Measurements from ENCODE around the gene CCDC15.

Gene CCDC15

DNA sequence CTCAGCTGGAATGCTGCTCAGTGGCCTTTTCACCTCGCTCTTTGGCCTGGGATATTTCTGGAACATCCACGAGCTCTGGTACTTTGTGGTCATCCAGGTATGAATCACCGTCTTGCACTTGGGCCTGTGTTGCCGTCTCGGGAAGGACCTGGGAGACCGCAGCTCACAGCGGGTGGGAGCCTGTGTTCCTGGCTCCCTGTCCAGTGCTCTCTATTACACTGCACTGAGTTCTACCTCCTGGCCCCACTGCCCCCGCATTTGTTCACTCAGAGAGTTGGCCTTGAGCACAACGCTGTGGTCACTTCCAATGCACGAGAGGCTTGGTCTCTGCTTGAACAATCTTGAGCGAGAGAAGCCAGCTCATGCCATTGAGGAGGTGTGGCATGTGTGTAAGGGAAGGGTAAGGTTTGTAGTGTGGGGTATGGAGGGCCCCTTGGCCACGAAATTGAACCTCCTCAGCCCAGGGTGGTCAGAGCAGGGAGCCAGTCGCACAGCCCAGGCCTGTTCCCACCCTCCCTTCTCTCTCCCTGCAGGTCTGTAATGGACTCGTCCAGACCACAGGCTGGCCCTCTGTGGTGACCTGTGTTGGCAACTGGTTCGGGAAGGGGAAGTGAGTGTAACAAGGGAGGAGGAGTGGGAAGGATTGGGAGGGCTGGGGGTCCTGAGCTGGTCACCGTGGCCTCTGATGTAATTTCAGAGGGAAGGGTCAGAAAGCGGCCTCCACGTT lies 125.3 kb downstream of the CCDC15 start:
- Histone ChIP-seq H3K4me2 (ENCODE audit: low read length) (no peak overlapping the region), H3K4me1 (ENCODE audit: control insufficient read depth in 1 of 2, insufficient read depth in 2 of 2, low read length in 2 of 2) (peaks cover 6 to 8% of the 10 kb centered on the region in 2 experiments), H2BK120ac (ENCODE audit: insufficient read depth, low read length, poor library complexity) (no peak overlapping the region), H3K14ac (ENCODE audit: low read length) (no peak overlapping the region), H3K27me3 (ENCODE audit: insufficient read depth, low read length) (no peaks in the 10 kb centered on the region), H2BK5ac (ENCODE audit: low read depth, low read length, poor library complexity) (no peak overlapping the region), H3K9me3 (ENCODE audit: insufficient read depth, low read depth, low read length) (no peaks in the 10 kb centered on the region), H3K79me1 (ENCODE audit: low read length) (no peaks in the 10 kb centered on the region), H4K12ac (ENCODE audit: low read depth, low read length) (no peak overlapping the region), H3K4me3 (ENCODE audit: low read depth, low read length) (no peak overlapping the region), H3K23ac (ENCODE audit: low read length) (no peak overlapping the region), H2AFZ (ENCODE audit: insufficient read depth, low read length, poor library complexity) (no peak overlapping the region), H4K8ac (ENCODE audit: low read depth, low read length) (no peak overlapping the region), H3K79me2 (ENCODE audit: control insufficient read depth, insufficient read depth, low read length, poor library complexity) (no peaks in the 10 kb centered on the region), H4K91ac (ENCODE audit: low read depth, low read length) (no peak overlapping the region), H3K36me3 (ENCODE audit: control insufficient read depth in 1 of 2, insufficient read depth in 2 of 2, low read length in 2 of 2) (no peaks in the 10 kb centered on the region), H3K9ac (ENCODE audit: low read length) (no peak overlapping the region), H2BK12ac (ENCODE audit: low read length) (no peak overlapping the region), H3K18ac (ENCODE audit: low read length) (no peak overlapping the region), H2AK5ac (ENCODE audit: low read length) (no peak overlapping the region), H3K4ac (ENCODE audit: low read depth, low read length) (no peak overlapping the region), H3K27ac (ENCODE audit: low read depth, low read length) (no peak overlapping the region)
- WGBS (ENCODE audit: extremely low coverage, insufficient coverage, insufficient read length), result no CpG with 5 or more reads among the region's 18 CpGs
- no peak for DNase-seq

DNA sequence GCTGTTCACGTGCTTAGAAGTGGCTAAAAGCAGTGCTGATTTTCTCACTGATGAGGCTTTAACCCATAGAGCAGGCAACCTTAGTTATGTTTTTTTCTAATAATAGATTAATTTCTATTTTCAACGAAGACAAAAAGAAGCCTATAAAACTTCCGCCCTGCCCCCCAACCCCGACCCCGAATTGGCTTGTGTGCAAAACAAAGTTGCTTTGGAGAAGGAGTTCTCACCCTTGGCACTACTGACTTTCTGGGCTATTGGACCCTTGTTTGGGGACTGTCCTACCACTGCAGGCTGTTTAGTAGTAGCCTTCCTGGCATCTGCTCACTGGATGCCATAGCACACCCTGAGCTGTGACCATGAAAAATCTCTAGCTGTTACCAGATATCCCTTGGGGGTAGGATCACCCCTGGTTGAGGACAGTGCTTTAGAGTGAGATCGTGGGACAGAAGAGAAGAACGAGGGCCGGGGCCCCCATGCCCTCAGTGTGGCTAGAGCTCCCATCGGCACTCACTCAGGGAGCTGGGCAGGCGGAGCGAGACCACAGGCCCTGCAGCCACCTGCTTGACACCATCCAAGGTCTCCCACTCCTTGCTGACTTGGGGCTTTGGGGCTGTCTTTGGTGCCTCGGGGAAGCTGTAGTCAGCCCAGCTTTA lies 126.0 kb downstream of the CCDC15 start:
- H2AFZ ChIP-seq (ENCODE audit: insufficient read depth, low read length, poor library complexity), result no peak overlapping the region
- H3K9me3 ChIP-seq (ENCODE audit: insufficient read depth, low read depth, low read length), result no peaks in the 10 kb centered on the region
- H3K14ac ChIP-seq (ENCODE audit: low read length), result no peak overlapping the region
- no peak overlapping the region for H3K4me2 ChIP-seq (ENCODE audit: low read length)
- no peaks in the 10 kb centered on the region for H3K36me3 ChIP-seq (ENCODE audit: control insufficient read depth in 1 of 2, insufficient read depth in 2 of 2, low read length in 2 of 2)
- no peak overlapping the region for H2BK12ac ChIP-seq (ENCODE audit: low read length)
- H4K8ac ChIP-seq (ENCODE audit: low read depth, low read length), result no peak overlapping the region
- no CpG with 5 or more reads among the region's 12 CpGs for WGBS (ENCODE audit: extremely low coverage, insufficient coverage, insufficient read length)
- H3K18ac ChIP-seq (ENCODE audit: low read length), result no peak overlapping the region
- no peak overlapping the region for H2BK120ac ChIP-seq (ENCODE audit: insufficient read depth, low read length, poor library complexity)
- H3K4me1 ChIP-seq (ENCODE audit: control insufficient read depth in 1 of 2, insufficient read depth in 2 of 2, low read length in 2 of 2), result peaks cover 6 to 8% of the 10 kb centered on the region in 2 experiments
- no peaks in the 10 kb centered on the region for H3K27me3 ChIP-seq (ENCODE audit: insufficient read depth, low read length)
- H2AK5ac ChIP-seq (ENCODE audit: low read length), result no peak overlapping the region
- no peak for DNase-seq
- H4K91ac ChIP-seq (ENCODE audit: low read depth, low read length), result no peak overlapping the region
- no peak overlapping the region for H3K9ac ChIP-seq (ENCODE audit: low read length)
- H2BK5ac ChIP-seq (ENCODE audit: low read depth, low read length, poor library complexity), result no peak overlapping the region
- H4K12ac ChIP-seq (ENCODE audit: low read depth, low read length), result no peak overlapping the region
- H3K79me2 ChIP-seq (ENCODE audit: control insufficient read depth, insufficient read depth, low read length, poor library complexity), result no peaks in the 10 kb centered on the region
- no peak overlapping the region for H3K23ac ChIP-seq (ENCODE audit: low read length)
- no peak overlapping the region for H3K27ac ChIP-seq (ENCODE audit: low read depth, low read length)
- H3K4me3 ChIP-seq (ENCODE audit: low read depth, low read length), result no peak overlapping the region
- H3K79me1 ChIP-seq (ENCODE audit: low read length), result no peaks in the 10 kb centered on the region
- H3K4ac ChIP-seq (ENCODE audit: low read depth, low read length), result no peak overlapping the region

DNA sequence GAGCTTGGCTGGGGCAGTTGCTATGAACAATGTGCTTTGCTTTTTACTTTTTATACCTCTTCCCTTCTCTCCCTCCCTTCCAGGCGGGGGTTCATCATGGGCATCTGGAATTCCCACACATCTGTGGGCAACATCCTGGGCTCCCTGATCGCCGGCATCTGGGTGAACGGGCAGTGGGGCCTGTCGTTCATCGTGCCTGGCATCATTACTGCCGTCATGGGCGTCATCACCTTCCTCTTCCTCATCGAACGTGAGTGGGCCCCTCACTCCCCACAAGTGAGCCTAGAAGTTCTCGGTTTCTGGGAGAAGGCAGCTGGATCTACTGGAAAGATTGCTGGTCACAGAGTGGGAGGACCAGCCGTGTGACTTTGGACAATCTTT lies 126.5 kb downstream of the CCDC15 start:
- Histone ChIP-seq H4K91ac (ENCODE audit: low read depth, low read length) (no peak overlapping the region), H3K79me1 (ENCODE audit: low read length) (no peaks in the 10 kb centered on the region), H4K8ac (ENCODE audit: low read depth, low read length) (no peak overlapping the region)

DNA sequence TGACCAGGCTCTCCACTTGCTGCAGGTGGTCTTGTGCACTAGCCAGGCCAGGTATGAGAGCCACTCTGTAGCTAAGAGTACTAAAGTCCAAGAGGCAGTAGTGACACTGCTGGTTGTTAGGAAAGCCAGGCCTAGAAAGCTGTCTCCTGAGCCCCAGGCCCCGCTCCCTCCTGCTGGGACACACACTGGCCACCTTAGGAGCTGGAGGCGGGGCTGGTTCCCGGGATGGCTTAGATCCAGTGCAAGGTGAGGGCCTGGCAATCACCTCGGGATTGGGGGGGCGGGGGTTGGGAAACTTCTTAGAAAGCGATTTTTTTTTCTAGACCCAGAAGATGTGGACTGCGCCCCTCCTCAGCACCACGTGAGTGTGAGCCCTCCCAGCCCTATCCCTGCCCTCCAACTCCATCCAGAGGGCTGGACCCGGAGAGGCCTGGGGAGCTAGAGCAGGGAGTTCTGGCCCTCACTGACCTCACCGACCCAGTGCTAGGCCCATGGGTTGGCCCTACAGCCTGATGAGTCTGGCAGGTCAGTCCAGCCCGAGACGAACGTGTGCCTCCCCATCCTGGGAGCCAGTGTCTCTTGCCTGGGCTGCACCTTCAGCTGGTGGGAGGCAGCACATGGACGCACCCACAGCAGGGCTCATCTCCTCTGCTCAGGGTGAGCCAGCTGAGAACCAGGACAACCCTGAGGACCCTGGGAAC lies 127.2 kb downstream of the CCDC15 start:
- Histone ChIP-seq H3K27me3 (ENCODE audit: insufficient read depth, low read length) (no peaks in the 10 kb centered on the region), H2AFZ (ENCODE audit: insufficient read depth, low read length, poor library complexity) (no peak overlapping the region), H3K27ac (ENCODE audit: low read depth, low read length) (no peak overlapping the region), H3K9me3 (ENCODE audit: insufficient read depth, low read depth, low read length) (no peaks in the 10 kb centered on the region), H2AK5ac (ENCODE audit: low read length) (no peak overlapping the region), H3K79me1 (ENCODE audit: low read length) (no peaks in the 10 kb centered on the region), H3K79me2 (ENCODE audit: control insufficient read depth, insufficient read depth, low read length, poor library complexity) (no peaks in the 10 kb centered on the region), H3K18ac (ENCODE audit: low read length) (no peak overlapping the region), H2BK5ac (ENCODE audit: low read depth, low read length, poor library complexity) (no peak overlapping the region), H3K9ac (ENCODE audit: low read length) (no peak overlapping the region), H4K91ac (ENCODE audit: low read depth, low read length) (no peak overlapping the region), H3K4me1 (ENCODE audit: control insufficient read depth in 1 of 2, insufficient read depth in 2 of 2, low read length in 2 of 2) (peaks cover 6 to 8% of the 10 kb centered on the region in 2 experiments), H4K8ac (ENCODE audit: low read depth, low read length) (no peak overlapping the region), H3K4me2 (ENCODE audit: low read length) (no peak overlapping the region), H3K23ac (ENCODE audit: low read length) (no peak overlapping the region), H2BK12ac (ENCODE audit: low read length) (no peak overlapping the region), H3K14ac (ENCODE audit: low read length) (no peak overlapping the region), H4K12ac (ENCODE audit: low read depth, low read length) (no peak overlapping the region), H3K4ac (ENCODE audit: low read depth, low read length) (no peak overlapping the region), H2BK120ac (ENCODE audit: insufficient read depth, low read length, poor library complexity) (no peak overlapping the region), H3K4me3 (ENCODE audit: low read depth, low read length) (no peak overlapping the region), H3K36me3 (ENCODE audit: control insufficient read depth in 1 of 2, insufficient read depth in 2 of 2, low read length in 2 of 2) (no peaks in the 10 kb centered on the region)
- DNase-seq, result no peak
- WGBS (ENCODE audit: extremely low coverage, insufficient coverage, insufficient read length), result no CpG with 5 or more reads among the region's 14 CpGs

More for the DNA sequence above, 126.5 kb downstream of the CCDC15 start:
- Histone ChIP-seq H3K9ac (ENCODE audit: low read length) (no peak overlapping the region), H3K79me2 (ENCODE audit: control insufficient read depth, insufficient read depth, low read length, poor library complexity) (no peaks in the 10 kb centered on the region), H3K4ac (ENCODE audit: low read depth, low read length) (no peak overlapping the region), H2BK12ac (ENCODE audit: low read length) (no peak overlapping the region), H2AK5ac (ENCODE audit: low read length) (no peak overlapping the region), H3K4me2 (ENCODE audit: low read length) (no peak overlapping the region), H3K18ac (ENCODE audit: low read length) (no peak overlapping the region), H3K4me3 (ENCODE audit: low read depth, low read length) (no peak overlapping the region), H3K36me3 (ENCODE audit: control insufficient read depth in 1 of 2, insufficient read depth in 2 of 2, low read length in 2 of 2) (no peaks in the 10 kb centered on the region), H2AFZ (ENCODE audit: insufficient read depth, low read length, poor library complexity) (no peak overlapping the region), H3K9me3 (ENCODE audit: insufficient read depth, low read depth, low read length) (no peaks in the 10 kb centered on the region), H2BK120ac (ENCODE audit: insufficient read depth, low read length, poor library complexity) (no peak overlapping the region), H4K12ac (ENCODE audit: low read depth, low read length) (no peak overlapping the region), H3K27me3 (ENCODE audit: insufficient read depth, low read length) (no peaks in the 10 kb centered on the region), H3K14ac (ENCODE audit: low read length) (no peak overlapping the region), H2BK5ac (ENCODE audit: low read depth, low read length, poor library complexity) (no peak overlapping the region), H3K4me1 (ENCODE audit: control insufficient read depth in 1 of 2, insufficient read depth in 2 of 2, low read length in 2 of 2) (peaks cover 6 to 8% of the 10 kb centered on the region in 2 experiments), H3K23ac (ENCODE audit: low read length) (no peak overlapping the region), H3K27ac (ENCODE audit: low read depth, low read length) (no peak overlapping the region)
- DNase-seq, result no peak
- WGBS (ENCODE audit: extremely low coverage, insufficient coverage, insufficient read length), result no CpG with 5 or more reads among the region's 12 CpGs
